CD4-positive, alpha-beta memory T cell (primary cell): ENCODE data around the gene MGAM2. TPM values are rescaled to one million over a fixed set of nuclear protein-coding genes. Genes with fewer than 3 reads are reported as not detected.

Experiments
- CTCF ChIA-PET: fragments of 350-600 bp; sonication (Branson Sonifier 250); formaldehyde crosslinking; loops from one replicate; lab custom pipeline; 2021; ENCODE audit warnings: inconsistent platforms; ENCODE audit not compliant: partially characterized antibody; lab: Charles Lee
- POLR2A ChIA-PET: fragments of 350-600 bp; sonication (Branson Sonifier 250); formaldehyde crosslinking; loops from one replicate; lab custom pipeline; 2021; ENCODE audit not compliant: partially characterized antibody; lab: Charles Lee
- DNase-seq, 5 donors: peaks; one replicate each; pipeline versions ENCODE4 v3.0.0 to v3.0.0-alpha.2; 2020 to 2022; ENCODE audit warnings: mixed read lengths in 1 of 5
- H3K27ac ChIP-seq: one replicate; pipeline ENCODE4 v1.7.0; 2013; ENCODE audit warnings: low read depth, low read length
- H3K27me3 ChIP-seq: 2 replicates; pipeline ENCODE4 v1.7.0; 2013; ENCODE audit warnings: mild to moderate bottlenecking, low read length, moderate library complexity; ENCODE audit not compliant: insufficient read depth
- H3K36me3 ChIP-seq: 2 replicates; pipeline ENCODE4 v1.7.0; 2013; ENCODE audit warnings: mild to moderate bottlenecking, low read length, moderate library complexity; ENCODE audit not compliant: insufficient read depth
- H3K4me1 ChIP-seq: 2 replicates; pipeline ENCODE4 v1.7.0; 2013; ENCODE audit warnings: mild to moderate bottlenecking, low read length, moderate library complexity; ENCODE audit not compliant: insufficient read depth
- H3K4me3 ChIP-seq, 2 donors: one replicate each; pipeline ENCODE4 v1.7.0; 2013; ENCODE audit warnings: low read length in 2 of 2, mild to moderate bottlenecking in 1 of 2
- H3K9me3 ChIP-seq, 2 donors: one replicate each; pipeline ENCODE4 v1.7.0; 2013; ENCODE audit warnings: low read length in 2 of 2, control low read depth in 1 of 2; ENCODE audit not compliant: control insufficient read depth in 1 of 2
- H3K27ac Mint-ChIP-seq, 7 donors: one replicate each; pipeline ENCODE4 v1.8.0; 2020 to 2021; ENCODE audit warnings: mixed read lengths in 7 of 7, mild to moderate bottlenecking in 6 of 7, inconsistent platforms in 3 of 7, moderate library complexity in 3 of 7
- H3K27me3 Mint-ChIP-seq, 2 donors: one replicate each; pipeline ENCODE4 v1.8.0; 2020 to 2021; ENCODE audit warnings: mixed read lengths in 2 of 2
- H3K36me3 Mint-ChIP-seq, 2 donors: one replicate each; pipeline ENCODE4 v1.8.0; 2020 to 2021; ENCODE audit warnings: mixed read lengths in 2 of 2, inconsistent platforms in 1 of 2, mild to moderate bottlenecking in 1 of 2
- H3K4me1 Mint-ChIP-seq, 4 donors: one replicate each; pipeline ENCODE4 v1.8.0; 2020 to 2021; ENCODE audit warnings: mixed read lengths in 4 of 4, mild to moderate bottlenecking in 1 of 4
- H3K4me3 Mint-ChIP-seq, 8 donors: one replicate each; pipeline ENCODE4 v1.8.0; 2020 to 2021; ENCODE audit warnings: mixed read lengths in 8 of 8, mild to moderate bottlenecking in 7 of 8, moderate library complexity in 6 of 8, inconsistent platforms in 3 of 8
- H3K9me3 Mint-ChIP-seq, 8 donors: one replicate each; pipeline ENCODE4 v1.8.0; 2020 to 2021; ENCODE audit warnings: mixed read lengths in 8 of 8, mild to moderate bottlenecking in 5 of 8, inconsistent platforms in 3 of 8, moderate library complexity in 1 of 8
- intact Hi-C: fragments of 100-400 bp; cut with micrococcal nuclease; formaldehyde crosslinking; loops from one replicate; pipeline ENCODE4 v1.15.1; 2023
- polyA plus RNA-seq, 2 donors: library from polyadenylated mRNA; unstranded; fragments of 300-500 nt; fragmentation: Illumina TruSeq; gene quantifications; one replicate each; pipeline ENCODE4 v1.2.3, GENCODE V29; 2021
- total RNA-seq, 2 experiments: library from RNA; stranded (reverse); gene quantifications; one replicate each; pipeline ENCODE4 v1.2.3, GENCODE V29; 2021

Gene MGAM2
- total and polyA plus RNA-seq, 4 experiments from 2014 or later, result not detected

GRCh38 chr7:142123184-142123583, 11.7 kb downstream of the MGAM2 start:
- POLR2A ChIA-PET, result no interaction called here
- CTCF ChIA-PET, result no interaction called here
- Mint-ChIP-seq H3K27ac (no peak overlapping the region), H3K9me3 (peaks cover 0 to 5% (median 0%) of the 10 kb centered on the region in 8 donors), H3K4me1 (no peaks in the 10 kb centered on the region), H3K4me3 (no peak overlapping the region), H3K36me3 (no peaks in the 10 kb centered on the region), H3K27me3 (peaks cover 0 to 2% of the 10 kb centered on the region in 2 donors)
- H3K9me3 ChIP-seq, result no peaks in the 10 kb centered on the region
- DNase-seq, result no peak
- H3K4me3 ChIP-seq, result no peak overlapping the region
- H3K27me3 ChIP-seq, result no peaks in the 10 kb centered on the region
- no peak overlapping the region for H3K27ac ChIP-seq
- intact Hi-C loops, result no loop called here
- no peaks in the 10 kb centered on the region for H3K36me3 ChIP-seq
- no peaks in the 10 kb centered on the region for H3K4me1 ChIP-seq

DNA sequence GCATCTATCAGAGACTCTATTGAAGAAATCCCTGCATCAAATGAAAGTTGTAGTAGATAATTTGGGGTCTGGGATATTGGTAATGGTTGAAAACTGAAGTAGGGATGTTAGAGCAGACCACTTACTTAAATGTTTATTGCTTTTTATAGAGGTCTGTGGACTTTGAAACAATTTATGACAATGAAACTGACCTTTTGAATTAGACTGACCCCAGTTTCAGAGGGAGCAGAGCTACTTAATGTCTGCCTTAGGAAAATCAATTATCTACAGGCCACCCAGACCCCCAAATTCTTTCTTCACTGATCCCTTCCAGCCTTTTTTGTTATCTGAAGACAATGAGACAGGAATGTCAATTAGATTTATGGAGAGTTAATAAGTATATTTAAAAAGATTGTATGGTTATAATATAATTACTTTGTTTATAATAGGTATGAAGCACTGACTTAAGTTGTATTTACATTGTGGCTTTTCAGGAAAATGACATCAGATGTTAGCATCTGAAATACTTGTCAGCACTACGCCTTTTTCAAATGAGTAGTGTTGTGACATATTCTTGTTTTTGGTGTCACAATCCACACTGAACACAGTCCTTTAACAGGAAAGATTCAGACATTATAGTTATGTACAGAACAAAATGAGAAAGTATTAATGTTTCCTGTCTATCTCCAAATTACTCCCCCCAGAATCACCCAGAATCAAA, 13.9 kb downstream of the MGAM2 start:
- H3K36me3 Mint-ChIP-seq, result no peaks in the 10 kb centered on the region
- Histone ChIP-seq H3K9me3 (no peaks in the 10 kb centered on the region), H3K4me1 (no peaks in the 10 kb centered on the region), H3K4me3 (no peak overlapping the region), H3K27me3 (no peaks in the 10 kb centered on the region), H3K36me3 (no peaks in the 10 kb centered on the region), H3K27ac (no peak overlapping the region)
- H3K4me1 Mint-ChIP-seq, result no peaks in the 10 kb centered on the region
- no peak overlapping the region for H3K27ac Mint-ChIP-seq
- DNase-seq, result no peak
- ChIA-PET CTCF (no interaction called here), POLR2A (no interaction called here)
- H3K9me3 Mint-ChIP-seq, result peaks cover 0 to 6% (median 0%) of the 10 kb centered on the region in 8 donors
- H3K4me3 Mint-ChIP-seq, result no peak overlapping the region
- H3K27me3 Mint-ChIP-seq, result peaks cover 0 to 2% of the 10 kb centered on the region in 2 donors
- intact Hi-C loops, result no loop called here

GRCh38 chr7:142130267-142130666, 18.7 kb downstream of the MGAM2 start:
- H3K27me3 ChIP-seq, result no peaks in the 10 kb centered on the region
- Mint-ChIP-seq H3K27me3 (peaks cover 0 to 2% of the 10 kb centered on the region in 2 donors), H3K9me3 (peaks cover 0 to 6% (median 0%) of the 10 kb centered on the region in 8 donors), H3K4me1 (no peaks in the 10 kb centered on the region), H3K27ac (no peak overlapping the region), H3K36me3 (no peaks in the 10 kb centered on the region), H3K4me3 (no peak overlapping the region)
- H3K4me3 ChIP-seq, result no peak overlapping the region
- H3K4me1 ChIP-seq, result no peaks in the 10 kb centered on the region
- DNase-seq, result no peak
- CTCF ChIA-PET, result no interaction called here
- no peaks in the 10 kb centered on the region for H3K36me3 ChIP-seq
- no peaks in the 10 kb centered on the region for H3K9me3 ChIP-seq
- no peak overlapping the region for H3K27ac ChIP-seq
- POLR2A ChIA-PET, result no interaction called here
- intact Hi-C loops, result no loop called here

GRCh38 chr7:142131439-142132185, 20.1 kb downstream of the MGAM2 start:
- POLR2A ChIA-PET, result no interaction called here
- no peaks in the 10 kb centered on the region for H3K4me1 ChIP-seq
- H3K36me3 ChIP-seq, result no peaks in the 10 kb centered on the region
- peak in 1 of 5 donors; percentile 11 for DNase-seq
- H3K27ac ChIP-seq, result no peak overlapping the region
- Mint-ChIP-seq H3K4me1 (no peaks in the 10 kb centered on the region), H3K27me3 (peaks cover 0 to 2% of the 10 kb centered on the region in 2 donors), H3K4me3 (no peak overlapping the region), H3K36me3 (no peaks in the 10 kb centered on the region), H3K27ac (no peak overlapping the region), H3K9me3 (peaks cover 0 to 6% (median 0%) of the 10 kb centered on the region in 8 donors)
- H3K27me3 ChIP-seq, result no peaks in the 10 kb centered on the region
- intact Hi-C loops, result no loop called here
- CTCF ChIA-PET, result interaction anchor here (0.8 kb wide), 1 partner anchor 10 kb away, joined by 3 read pairs; no protein-coding TSS in a partner anchor
- no peaks in the 10 kb centered on the region for H3K9me3 ChIP-seq
- H3K4me3 ChIP-seq, result no peak overlapping the region

- Mint-ChIP-seq H3K4me3 (no peak overlapping the region), H3K27ac (no peak overlapping the region), H3K9me3 (no peaks in the 10 kb centered on the region), H3K36me3 (no peaks in the 10 kb centered on the region), H3K27me3 (peaks cover 0 to 2% of the 10 kb centered on the region in 2 donors), H3K4me1 (no peaks in the 10 kb centered on the region)
- intact Hi-C loops, result no loop called here
- CTCF ChIA-PET, result no interaction called here
- POLR2A ChIA-PET, result no interaction called here
- DNase-seq, result no peak
- Histone ChIP-seq H3K27me3 (no peaks in the 10 kb centered on the region), H3K27ac (no peak overlapping the region), H3K4me3 (no peak overlapping the region), H3K4me1 (no peaks in the 10 kb centered on the region), H3K9me3 (no peaks in the 10 kb centered on the region), H3K36me3 (no peaks in the 10 kb centered on the region)
These were observed 22.2 kb downstream of the MGAM2 start for GRCh38 chr7:142133731-142134148.

GRCh38 chr7:142134909-142135308, 23.4 kb downstream of the MGAM2 start:
- Mint-ChIP-seq H3K9me3 (no peaks in the 10 kb centered on the region), H3K27ac (no peak overlapping the region), H3K4me1 (no peaks in the 10 kb centered on the region), H3K27me3 (peaks cover 0 to 2% of the 10 kb centered on the region in 2 donors), H3K36me3 (no peaks in the 10 kb centered on the region), H3K4me3 (no peak overlapping the region)
- H3K27me3 ChIP-seq, result no peaks in the 10 kb centered on the region
- no peaks in the 10 kb centered on the region for H3K36me3 ChIP-seq
- H3K4me3 ChIP-seq, result no peak overlapping the region
- intact Hi-C loops, result no loop called here
- POLR2A ChIA-PET, result no interaction called here
- CTCF ChIA-PET, result no interaction called here
- DNase-seq, result no peak
- no peaks in the 10 kb centered on the region for H3K4me1 ChIP-seq
- no peaks in the 10 kb centered on the region for H3K9me3 ChIP-seq
- no peak overlapping the region for H3K27ac ChIP-seq

DNA sequence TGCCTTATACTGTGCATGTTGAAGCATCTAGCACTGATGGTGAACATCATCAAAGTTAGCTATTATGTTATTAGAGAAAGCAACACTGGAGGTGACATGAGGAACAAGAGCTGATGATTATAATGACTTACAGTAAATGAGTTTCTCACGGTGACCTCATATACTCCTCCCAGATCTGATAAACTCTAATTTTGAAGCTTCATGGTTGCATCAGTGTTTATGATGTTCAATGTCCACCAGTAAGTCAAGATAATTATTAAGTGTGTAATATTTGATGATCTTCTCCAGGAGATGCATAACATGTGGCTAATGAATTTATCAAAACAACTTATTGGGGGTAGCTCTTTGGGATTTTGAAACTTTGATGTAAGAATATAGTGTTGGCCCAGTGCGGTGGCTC, 27.5 kb downstream of the MGAM2 start:
- intact Hi-C loops, result no loop called here
- POLR2A ChIA-PET, result no interaction called here
- H3K4me1 Mint-ChIP-seq, result no peaks in the 10 kb centered on the region
- H3K4me3 Mint-ChIP-seq, result no peak overlapping the region
- no peak overlapping the region for H3K4me3 ChIP-seq
- H3K36me3 ChIP-seq, result no peaks in the 10 kb centered on the region
- CTCF ChIA-PET, result no interaction called here
- no peaks in the 10 kb centered on the region for H3K9me3 ChIP-seq
- H3K27ac Mint-ChIP-seq, result no peak overlapping the region
- no peaks in the 10 kb centered on the region for H3K4me1 ChIP-seq
- peaks cover 0 to 2% of the 10 kb centered on the region in 2 donors for H3K27me3 Mint-ChIP-seq
- no peaks in the 10 kb centered on the region for H3K36me3 Mint-ChIP-seq
- H3K27ac ChIP-seq, result no peak overlapping the region
- DNase-seq, result no peak
- H3K27me3 ChIP-seq, result no peaks in the 10 kb centered on the region
- no peaks in the 10 kb centered on the region for H3K9me3 Mint-ChIP-seq
